GM23338 (cell line): ENCODE data around the gene RPGRIP1L. TPM values are rescaled to one million over a fixed set of nuclear protein-coding genes. Genes with fewer than 3 reads are reported as not detected.

Experiments used
- ETS1 ChIP-seq: IDR thresholded peaks from 2 replicates; pipeline ENCODE4 v1.6.1; 2016; ENCODE audit warnings: antibody characterized with exemption
- EZH2 ChIP-seq: fragments of 200-600 bp; sonication (generic); IDR thresholded peaks from one replicate; pipeline ENCODE4 v1.8.0; 2017; ENCODE audit warnings: antibody characterized with exemption, mild to moderate bottlenecking, low read depth; ENCODE audit not compliant: unreplicated experiment
- NANOG ChIP-seq: IDR thresholded peaks from 2 replicates; pipeline ENCODE4 v1.6.1; 2016; ENCODE audit warnings: antibody characterized with exemption, borderline replicate concordance
- REST ChIP-seq: IDR thresholded peaks from one replicate; pipeline ENCODE4 v1.6.1; 2018; ENCODE audit warnings: antibody characterized with exemption; ENCODE audit not compliant: unreplicated experiment
- ZNF462 ChIP-seq: fragments of 250-450 bp; sonication (Bioruptor Pico); IDR thresholded peaks from 2 replicates; pipeline ENCODE4 v1.5.0; 2020; ENCODE audit warnings: mild to moderate bottlenecking, moderate library complexity
- polyA plus RNA-seq: library from polyadenylated mRNA; unstranded; fragments of >200 nt; fragmentation: Nextera tagmentation; extraction: Ambion mirVana; gene quantifications from 2 replicates; pipeline ENCODE4 v1.2.1, GENCODE V29; 2016
- total RNA-seq: library from RNA; depleted of rRNA; stranded (reverse); fragments of >200 nt; shearing (Covaris generic); gene quantifications from 2 replicates; pipeline ENCODE4 v1.2.3, GENCODE V29; 2014

RPGRIP1L gene
- total and polyA plus RNA-seq, 2 experiments from 2014 or later = 11.4 to 21.3 TPM

DNA sequence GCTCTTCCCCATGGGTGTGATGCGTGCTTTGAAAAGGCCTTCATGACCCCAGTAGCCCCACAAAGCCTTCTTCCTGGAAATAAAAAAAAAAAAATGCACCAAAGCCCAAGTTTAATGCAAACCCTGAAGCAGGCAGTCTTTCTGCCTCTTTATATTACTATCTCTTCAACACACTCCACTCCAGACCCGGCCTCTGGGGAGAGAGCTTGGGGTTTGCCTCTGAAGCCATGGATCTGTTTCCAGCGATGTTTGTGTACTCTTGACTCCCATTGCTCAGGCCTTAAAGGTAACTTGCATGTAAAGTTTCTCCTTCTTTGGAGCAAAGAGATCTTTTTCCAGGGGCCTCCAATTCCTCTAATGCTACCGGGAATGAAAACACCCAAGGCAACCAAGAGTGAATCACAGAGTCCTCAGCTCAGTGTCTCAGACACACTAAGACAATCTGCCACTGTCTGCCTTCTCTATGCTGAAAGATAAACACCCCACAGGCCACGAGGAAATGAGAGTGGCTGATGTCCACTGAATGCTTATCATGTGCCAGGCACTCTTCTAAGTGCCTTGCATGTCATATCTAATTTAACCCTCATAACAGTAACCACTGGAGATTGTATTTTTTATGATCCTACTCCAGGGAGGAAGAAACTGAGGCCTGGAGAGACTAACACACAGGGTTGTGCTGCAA lies 144.2 kb downstream of the RPGRIP1L start (continued):
- TF ChIP-seq REST = no peak
- TF ChIP-seq ETS1 = no peak
- no peak for TF ChIP-seq ZNF462 (CRISPR knock-in tag)
- TF ChIP-seq NANOG = no peak
- no peak for TF ChIP-seq EZH2
